ENCODE measurements around the gene TPD52L1. TPM values are rescaled to one million over a fixed set of nuclear protein-coding genes. Genes with fewer than 3 reads are reported as not detected.

TPD52L1 gene
- total RNA-seq, 2 experiments from 2014 or later = 0.52 to 1.1 TPM

- intact Hi-C loops (cut with micrococcal nuclease) = no loop called here
- Mint-ChIP-seq H3K9me3 (peaks cover 18% of the 10 kb centered on the region), H3K4me1 (ENCODE audit: low read depth) (no peaks in the 10 kb centered on the region), H3K4me3 (no peak overlapping the region), H3K27ac (no peak overlapping the region), H3K36me3 (ENCODE audit: low read depth) (no peaks in the 10 kb centered on the region), H3K27me3 (peaks cover 11% of the 10 kb centered on the region)
- ATAC-seq (no peak), DNase-seq (no peak)
- CTCF ChIA-PET = interaction anchor here (0.9 kb wide), 1 partner anchor 25 kb away, joined by 3 read pairs; no protein-coding TSS in a partner anchor
- TF ChIP-seq, protein P1, sequence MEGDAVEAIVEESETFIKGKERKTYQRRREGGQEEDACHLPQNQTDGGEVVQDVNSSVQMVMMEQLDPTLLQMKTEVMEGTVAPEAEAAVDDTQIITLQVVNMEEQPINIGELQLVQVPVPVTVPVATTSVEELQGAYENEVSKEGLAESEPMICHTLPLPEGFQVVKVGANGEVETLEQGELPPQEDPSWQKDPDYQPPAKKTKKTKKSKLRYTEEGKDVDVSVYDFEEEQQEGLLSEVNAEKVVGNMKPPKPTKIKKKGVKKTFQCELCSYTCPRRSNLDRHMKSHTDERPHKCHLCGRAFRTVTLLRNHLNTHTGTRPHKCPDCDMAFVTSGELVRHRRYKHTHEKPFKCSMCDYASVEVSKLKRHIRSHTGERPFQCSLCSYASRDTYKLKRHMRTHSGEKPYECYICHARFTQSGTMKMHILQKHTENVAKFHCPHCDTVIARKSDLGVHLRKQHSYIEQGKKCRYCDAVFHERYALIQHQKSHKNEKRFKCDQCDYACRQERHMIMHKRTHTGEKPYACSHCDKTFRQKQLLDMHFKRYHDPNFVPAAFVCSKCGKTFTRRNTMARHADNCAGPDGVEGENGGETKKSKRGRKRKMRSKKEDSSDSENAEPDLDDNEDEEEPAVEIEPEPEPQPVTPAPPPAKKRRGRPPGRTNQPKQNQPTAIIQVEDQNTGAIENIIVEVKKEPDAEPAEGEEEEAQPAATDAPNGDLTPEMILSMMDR (IDR thresholded peaks at IDR 0.05) = no peak
- POLR2A ChIA-PET = no interaction called here
Measured at GRCh38 chr6:125245523-125246264, 92.1 kb downstream of the TPD52L1 start.

GRCh38 chr6:125246566-125246965 is 93.0 kb downstream of the TPD52L1 start:
- DNase-seq = no peak
- H3K36me3 Mint-ChIP-seq (ENCODE audit: low read depth) = no peaks in the 10 kb centered on the region
- intact Hi-C loops (cut with micrococcal nuclease) = no loop called here
- H3K9me3 Mint-ChIP-seq = peaks cover 10% of the 10 kb centered on the region
- ChIA-PET POLR2A (no interaction called here), CTCF (interaction anchor here (0.9 kb wide), 1 partner anchor 24 kb away, joined by 3 read pairs; no protein-coding TSS in a partner anchor)
- TF ChIP-seq, protein P1 (IDR thresholded peaks at IDR 0.05) = no peak
- no peaks in the 10 kb centered on the region for H3K4me1 Mint-ChIP-seq (ENCODE audit: low read depth)
- H3K4me3 Mint-ChIP-seq = no peak overlapping the region
- H3K27ac Mint-ChIP-seq = no peak overlapping the region
- peaks cover 10% of the 10 kb centered on the region for H3K27me3 Mint-ChIP-seq
- no peak for ATAC-seq

GRCh38 chr6:125248136-125248535 is 94.6 kb downstream of the TPD52L1 start:
- no peak for ATAC-seq

DNA sequence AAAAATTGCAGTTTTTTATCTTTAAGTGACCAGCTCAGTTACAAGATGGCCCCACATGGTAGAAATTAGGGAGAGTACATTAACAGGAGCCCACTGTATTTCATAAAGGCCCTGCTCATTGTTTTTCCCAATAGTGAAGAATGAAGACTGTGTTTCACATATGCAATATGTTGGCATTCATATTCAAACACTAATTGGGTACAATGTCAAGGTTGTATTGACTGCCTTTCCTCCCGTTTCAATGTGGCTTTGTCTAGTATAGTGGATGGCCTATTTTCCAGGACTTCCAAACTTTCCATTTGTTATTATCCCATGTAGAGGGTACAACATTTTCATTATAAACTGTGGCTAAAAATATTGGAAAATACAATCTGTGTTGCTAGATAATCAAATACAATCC is 96.9 kb downstream of the TPD52L1 start:
- H3K4me3 Mint-ChIP-seq = no peak overlapping the region
- no peak for ATAC-seq
- no peak for DNase-seq
- intact Hi-C loops (cut with micrococcal nuclease) = no loop called here
- no peaks in the 10 kb centered on the region for H3K9me3 Mint-ChIP-seq
- no peaks in the 10 kb centered on the region for H3K4me1 Mint-ChIP-seq (ENCODE audit: low read depth)
- no peaks in the 10 kb centered on the region for H3K36me3 Mint-ChIP-seq (ENCODE audit: low read depth)
- peaks cover 10% of the 10 kb centered on the region for H3K27me3 Mint-ChIP-seq
- POLR2A ChIA-PET = no interaction called here
- no peak overlapping the region for H3K27ac Mint-ChIP-seq
- TF ChIP-seq, protein P1 (IDR thresholded peaks at IDR 0.05) = no peak
- CTCF ChIA-PET = no interaction called here

More at GRCh38 chr6:125248136-125248535, 94.6 kb downstream of the TPD52L1 start:
- no peaks in the 10 kb centered on the region for H3K36me3 Mint-ChIP-seq (ENCODE audit: low read depth)
- intact Hi-C loops (cut with micrococcal nuclease) = no loop called here
- peaks cover 2% of the 10 kb centered on the region for H3K9me3 Mint-ChIP-seq
- no peak overlapping the region for H3K27ac Mint-ChIP-seq
- DNase-seq = no peak
- no peak overlapping the region for H3K4me3 Mint-ChIP-seq
- CTCF ChIA-PET = no interaction called here
- no peaks in the 10 kb centered on the region for H3K4me1 Mint-ChIP-seq (ENCODE audit: low read depth)
- peaks cover 10% of the 10 kb centered on the region for H3K27me3 Mint-ChIP-seq
- POLR2A ChIA-PET = no interaction called here
- TF ChIP-seq, protein P1 (IDR thresholded peaks at IDR 0.05) = no peak

- ChIA-PET POLR2A (no interaction called here), CTCF (no interaction called here)
- ATAC-seq (no peak), DNase-seq (no peak)
- Mint-ChIP-seq H3K27ac (no peak overlapping the region), H3K4me1 (ENCODE audit: low read depth) (no peaks in the 10 kb centered on the region), H3K9me3 (no peaks in the 10 kb centered on the region), H3K27me3 (peaks cover 8% of the 10 kb centered on the region), H3K4me3 (no peak overlapping the region), H3K36me3 (ENCODE audit: low read depth) (no peaks in the 10 kb centered on the region)
- intact Hi-C loops (cut with micrococcal nuclease) = no loop called here
- TF ChIP-seq, protein P1 (IDR thresholded peaks at IDR 0.05) = no peak
Measured at GRCh38 chr6:125251516-125252220, 98.1 kb downstream of the TPD52L1 start.

Data from activated CD8-positive, alpha-beta T cell treated with anti-CD3 and anti-CD28 coated beads for 36 hours (primary cell).